NCI-H1417 (cell line): ENCODE data around the gene RBM14.
A peak's percentile ranks its signal among the peaks of the same experiment; 100 is the strongest.
"Not testable (repeated sequence)": the region's sequence is repeated elsewhere in the genome, so short reads cannot be mapped to it uniquely, and the experiment has no call there.

Experiments
- DNase-seq, 3 experiments: peaks; one replicate each; lab custom pipeline; 2025; lab: John Stamatoyannopoulos, UW

Gene RBM14, protein sequence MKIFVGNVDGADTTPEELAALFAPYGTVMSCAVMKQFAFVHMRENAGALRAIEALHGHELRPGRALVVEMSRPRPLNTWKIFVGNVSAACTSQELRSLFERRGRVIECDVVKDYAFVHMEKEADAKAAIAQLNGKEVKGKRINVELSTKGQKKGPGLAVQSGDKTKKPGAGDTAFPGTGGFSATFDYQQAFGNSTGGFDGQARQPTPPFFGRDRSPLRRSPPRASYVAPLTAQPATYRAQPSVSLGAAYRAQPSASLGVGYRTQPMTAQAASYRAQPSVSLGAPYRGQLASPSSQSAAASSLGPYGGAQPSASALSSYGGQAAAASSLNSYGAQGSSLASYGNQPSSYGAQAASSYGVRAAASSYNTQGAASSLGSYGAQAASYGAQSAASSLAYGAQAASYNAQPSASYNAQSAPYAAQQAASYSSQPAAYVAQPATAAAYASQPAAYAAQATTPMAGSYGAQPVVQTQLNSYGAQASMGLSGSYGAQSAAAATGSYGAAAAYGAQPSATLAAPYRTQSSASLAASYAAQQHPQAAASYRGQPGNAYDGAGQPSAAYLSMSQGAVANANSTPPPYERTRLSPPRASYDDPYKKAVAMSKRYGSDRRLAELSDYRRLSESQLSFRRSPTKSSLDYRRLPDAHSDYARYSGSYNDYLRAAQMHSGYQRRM

GRCh38 chr11:66616379-66617154 lies at the start of gene RBM14:
RBM14 (plus strand) TSS chr11:66616630; CDS start chr11:66616721, 91 bp downstream.
- peak; percentile 98 to 100 (median 100) for DNase-seq

- no peak for DNase-seq
Measured at GRCh38 chr11:66567787-66568123, 48.7 kb upstream of the RBM14 start.

DNA sequence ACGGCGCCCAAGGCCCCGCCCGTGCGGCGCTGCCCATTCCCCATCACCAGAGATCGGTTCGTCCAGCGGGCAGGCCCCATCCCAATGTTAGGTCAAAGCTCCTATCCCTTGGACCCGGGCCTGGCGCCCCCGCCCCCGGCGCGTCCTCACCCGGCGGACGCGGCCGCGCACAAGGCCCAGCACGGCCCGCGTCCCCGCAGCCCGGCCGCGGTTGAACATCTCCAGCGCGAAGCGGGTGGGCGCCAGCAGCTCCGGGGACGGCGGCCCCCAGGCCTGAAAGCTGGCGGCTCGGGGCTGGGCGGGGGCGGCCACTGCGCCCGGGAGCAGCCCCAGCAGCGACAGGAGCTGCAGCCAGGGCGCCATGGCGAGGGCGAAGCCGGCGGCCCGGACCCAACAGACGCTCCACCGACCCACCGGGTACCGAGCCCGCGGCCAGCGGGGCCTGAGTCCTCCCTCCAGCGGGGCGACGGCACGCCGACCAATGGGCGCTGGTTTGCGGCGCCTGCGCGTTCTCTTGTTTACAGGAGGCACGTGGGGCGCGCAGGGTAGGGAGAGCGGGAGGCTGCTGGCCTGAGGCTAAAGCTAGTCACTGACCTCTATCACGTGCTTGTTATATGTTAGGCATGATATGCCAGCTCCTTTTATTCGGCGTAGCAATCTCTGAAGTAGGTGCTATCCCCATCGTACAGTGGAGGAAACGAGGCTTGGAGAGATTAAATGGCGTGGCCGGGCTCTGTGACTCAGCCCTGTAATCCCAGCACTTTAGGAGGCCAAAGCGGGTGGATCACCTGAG lies 48.1 kb upstream of the RBM14 start, which contains the start of gene CTSF:
TSS of gene CTSF (minus strand) at position 483 of the 793 bp plus-strand sequence. CDS start at position 363, 120 bp downstream.
- peak; percentile 87 to 98 (median 97) for DNase-seq

GRCh38 chr11:66569076-66569475 lies 47.4 kb upstream of the RBM14 start:
- DNase-seq = no peak

DNA sequence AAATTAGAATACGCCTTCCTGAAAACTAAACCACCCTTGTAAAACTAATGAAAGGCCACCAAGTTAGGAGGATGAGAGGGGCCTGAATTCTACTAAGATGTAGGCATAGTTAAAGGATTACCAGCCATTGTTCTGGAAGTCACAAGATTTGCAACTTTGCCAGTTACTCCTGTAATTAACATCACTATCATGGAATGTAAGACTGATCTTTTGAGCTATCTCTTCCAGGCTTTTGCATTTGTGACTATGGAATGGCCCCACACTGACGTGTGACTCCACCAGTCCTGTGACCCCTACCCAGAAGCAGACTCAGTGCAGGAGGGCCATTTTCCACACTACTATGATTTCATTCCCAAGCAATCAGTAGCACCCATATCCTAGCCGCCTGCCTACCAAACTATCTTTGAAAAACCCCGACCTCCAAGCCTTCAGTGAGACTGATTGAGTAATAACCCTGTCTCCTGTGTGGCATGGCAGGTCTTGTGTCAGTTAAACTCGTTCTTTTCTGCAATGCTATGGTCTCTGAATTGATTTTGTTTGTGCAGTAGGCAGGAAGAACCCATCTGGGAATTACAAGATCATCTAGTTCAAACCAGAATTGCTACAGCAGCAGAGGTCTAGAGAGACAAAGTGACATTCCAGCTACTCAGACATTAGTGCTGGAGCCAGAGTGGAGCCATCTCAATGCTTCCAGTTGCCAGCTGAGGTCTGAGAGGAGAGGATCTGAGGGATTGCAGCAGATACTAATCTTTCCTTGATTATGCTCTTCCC lies 46.2 kb upstream of the RBM14 start:
- DNase-seq = no peak

DNA sequence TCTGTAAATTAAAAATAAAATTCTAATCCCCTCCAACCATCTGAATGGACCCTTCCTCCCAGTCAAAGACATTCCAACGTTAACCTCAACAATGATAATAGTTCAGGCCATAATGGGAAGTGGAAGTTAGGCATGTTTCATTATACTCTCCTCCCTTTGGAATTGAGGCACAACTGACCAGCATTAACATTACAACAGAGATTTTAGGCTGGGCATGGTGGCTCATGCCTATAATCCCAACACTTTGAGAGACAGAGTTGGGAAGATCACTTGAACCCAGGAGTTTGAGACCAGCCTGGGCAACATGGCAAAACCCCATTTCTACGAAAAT lies 45.6 kb upstream of the RBM14 start:
- no peak for DNase-seq

DNA sequence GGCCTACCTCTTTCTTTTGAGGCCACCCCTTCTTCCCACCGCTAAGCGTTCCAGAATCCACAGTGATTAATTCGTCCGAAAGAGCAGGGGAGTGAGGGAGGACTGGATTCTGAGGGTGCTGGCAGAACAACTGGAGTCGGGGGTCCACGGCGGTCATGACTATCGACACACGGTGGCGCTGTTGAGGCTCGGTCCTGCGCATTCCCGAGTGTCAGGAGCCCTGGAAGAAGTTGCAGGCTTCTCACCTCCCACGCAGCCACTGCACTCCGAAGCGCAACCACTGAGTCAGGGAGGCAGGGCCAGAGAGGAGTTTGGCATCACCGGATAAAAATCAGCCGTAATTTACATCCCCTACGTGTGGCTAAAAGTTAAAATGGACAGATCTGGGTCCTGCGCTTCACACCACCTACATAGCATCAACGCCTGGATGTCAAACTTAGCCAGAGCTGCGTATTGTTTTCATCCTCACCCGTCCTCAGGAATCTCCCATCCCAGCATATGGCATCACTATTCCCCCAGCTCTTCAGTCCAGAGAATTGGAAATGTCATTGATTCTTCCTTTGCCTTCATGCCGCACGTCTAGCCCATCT lies 37.3 kb upstream of the RBM14 start:
- DNase-seq = peak; percentile 22 to 68 (median 57)

DNA sequence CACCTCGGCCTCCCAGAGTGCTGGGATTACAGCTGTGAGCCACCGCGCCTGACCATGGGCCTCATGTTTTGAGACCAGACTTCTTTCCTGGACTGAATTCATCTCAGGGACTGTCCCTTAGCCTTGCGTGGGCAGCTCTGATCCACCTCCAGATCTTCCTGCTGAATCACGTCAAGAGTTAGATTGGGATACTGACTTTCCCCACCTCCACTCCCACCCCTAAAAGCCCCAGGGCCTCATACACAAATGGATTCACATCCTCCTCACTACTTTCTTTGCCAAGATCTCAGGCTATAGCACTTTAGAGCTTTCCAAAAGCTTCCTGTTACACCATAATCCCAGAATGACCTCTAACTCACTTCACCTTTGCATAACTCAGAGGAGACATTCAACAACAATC lies 35.6 kb upstream of the RBM14 start:
- DNase-seq = no peak

DNA sequence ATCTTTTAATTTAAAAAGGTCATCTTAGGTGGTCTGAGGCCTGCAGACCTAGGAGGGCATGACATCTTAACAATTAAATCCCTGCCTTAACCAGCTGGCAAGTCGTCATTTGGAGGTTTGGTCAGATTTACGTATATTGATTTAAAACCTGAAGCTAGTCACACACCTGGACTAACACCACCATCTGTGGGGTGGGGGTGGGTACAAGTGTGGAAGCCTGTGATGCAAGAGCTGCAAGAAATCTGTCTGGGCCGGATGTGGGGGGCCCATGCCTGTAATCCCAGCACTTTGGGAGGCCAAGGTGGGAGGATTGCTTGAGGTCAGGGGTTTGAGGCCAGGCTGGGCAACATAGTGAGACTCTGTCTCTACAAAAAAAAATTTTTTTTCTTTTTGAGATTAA lies 35.2 kb upstream of the RBM14 start:
- DNase-seq = no peak

- DNase-seq = not testable (repeated sequence)
Measured at GRCh38 chr11:66582565-66583147, 33.8 kb upstream of the RBM14 start.

GRCh38 chr11:66585447-66585846 lies 31.0 kb upstream of the RBM14 start:
- not testable (repeated sequence) for DNase-seq

GRCh38 chr11:66586136-66586535 lies 30.3 kb upstream of the RBM14 start:
- no peak for DNase-seq

- DNase-seq = not testable (repeated sequence)
Measured at GRCh38 chr11:66589315-66589714, 27.1 kb upstream of the RBM14 start.

DNA sequence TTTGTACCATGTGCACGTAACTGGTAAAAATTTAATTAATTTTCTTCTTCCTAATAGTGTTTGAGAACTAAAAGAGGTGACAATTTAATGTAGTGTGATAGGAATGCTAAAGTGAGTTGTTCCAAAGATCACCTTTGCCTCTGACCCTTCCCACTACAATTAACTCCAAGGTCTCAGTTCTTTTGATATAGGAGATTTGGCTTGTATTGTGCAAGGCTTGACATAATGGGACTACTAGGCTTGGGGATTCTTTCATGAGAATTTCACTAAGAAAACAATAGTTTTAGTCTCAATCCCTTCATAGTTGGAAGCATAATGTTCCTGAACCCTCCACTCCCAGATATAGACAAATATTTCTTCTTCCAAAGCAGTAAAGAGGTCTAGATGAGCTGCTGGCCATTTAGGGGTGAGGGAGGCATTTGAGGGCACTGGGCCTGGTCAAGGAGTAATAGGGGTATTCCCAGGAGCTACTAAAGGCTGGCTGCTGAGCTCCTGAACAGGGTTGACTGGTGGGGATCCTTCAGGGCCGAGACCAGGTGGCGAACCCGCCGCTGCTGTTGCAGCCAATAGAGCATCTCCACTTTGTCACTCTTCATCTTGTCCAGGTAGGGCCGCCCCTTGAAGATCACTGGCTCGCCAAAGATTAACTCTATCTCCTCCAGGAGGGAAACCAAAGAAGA lies 26.3 kb upstream of the RBM14 start:
- DNase-seq = no peak

DNA sequence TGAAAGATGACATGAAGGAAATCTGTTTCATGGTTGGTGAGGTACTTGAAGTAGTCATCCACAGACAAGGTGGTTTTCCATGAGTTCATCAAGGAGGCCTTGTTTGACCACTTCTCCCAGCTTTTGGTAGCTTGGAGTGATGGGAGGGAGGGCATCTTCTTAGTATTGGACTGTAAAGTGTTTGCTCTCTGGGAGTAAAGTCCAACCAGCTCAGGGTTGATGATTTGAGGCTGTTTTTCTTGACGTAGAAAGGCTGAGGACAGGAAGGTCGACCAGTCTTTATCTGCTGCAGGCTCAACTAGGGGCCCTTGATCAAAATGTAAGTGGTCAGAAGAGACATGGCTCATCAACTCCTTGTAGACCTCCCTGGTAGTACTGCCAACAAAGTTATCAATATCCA lies 25.3 kb upstream of the RBM14 start:
- no peak for DNase-seq

DNA sequence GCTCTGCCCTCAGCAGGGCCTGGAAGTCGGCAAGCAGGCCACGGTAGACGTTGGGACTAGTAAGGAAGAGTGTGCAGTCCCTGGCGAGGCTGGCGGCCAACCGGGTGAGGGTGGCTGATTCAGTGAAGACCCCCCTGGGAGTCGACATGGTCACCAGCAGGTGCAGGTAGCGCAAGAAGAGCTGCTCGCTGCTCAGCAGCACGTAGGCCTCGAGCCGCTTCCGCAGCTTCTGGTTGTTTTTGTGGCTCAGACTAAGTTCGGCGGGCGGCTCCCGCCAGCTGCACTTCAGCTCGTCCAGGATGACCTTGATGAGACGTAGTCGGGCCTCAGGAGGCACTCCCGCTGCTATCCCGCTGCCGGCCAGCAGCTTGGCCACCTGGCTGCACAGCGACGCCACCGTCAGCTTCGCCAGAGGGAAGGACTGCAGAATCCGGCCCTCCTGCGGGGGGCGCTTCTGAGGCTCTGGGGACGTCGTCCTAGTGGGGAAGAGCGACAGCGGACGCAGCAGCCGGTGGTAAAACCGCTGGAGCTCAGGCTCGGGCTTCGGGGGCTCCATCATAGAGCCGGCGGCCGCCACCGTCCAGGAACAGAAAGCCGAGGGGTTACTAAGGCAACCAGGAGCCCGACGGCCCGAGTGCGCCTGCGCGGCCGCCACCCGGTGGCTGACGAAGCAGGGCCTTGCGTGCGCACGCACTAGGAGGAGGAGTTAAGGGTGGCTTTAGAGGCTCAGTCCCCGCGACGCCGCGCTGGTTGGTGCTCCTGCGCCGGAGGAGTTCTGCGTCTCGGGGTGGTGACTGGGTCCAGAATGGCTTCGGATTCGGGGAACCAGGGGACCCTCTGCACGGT lies 23.8 kb upstream of the RBM14 start, which contains the start of the genes CCDC87 and CCS:
TSS of gene CCDC87 (minus strand) at position 607 of the 846 bp plus-strand sequence. CDS start at position 559, 48 bp downstream.
TSS of gene CCS (plus strand) at position 729 of the 846 bp plus-strand sequence. CDS start at position 806, 77 bp downstream.
- peak; percentile 94 to 97 (median 95) for DNase-seq

GRCh38 chr11:66593303-66593635 lies 23.2 kb upstream of the RBM14 start:
- no peak for DNase-seq

- DNase-seq = no peak
Measured at GRCh38 chr11:66593650-66594049, 22.8 kb upstream of the RBM14 start.
